ENCODE measurements around the gene LINGO1. TPM values are rescaled to one million over a fixed set of nuclear protein-coding genes. Genes with fewer than 3 reads are reported as not detected.

The LINGO1 gene
- total RNA-seq, 2 experiments from 2014 or later: not detected

- ATAC-seq: no peak
- ChIA-PET POLR2A (no interaction called here), CTCF (no interaction called here)
- Mint-ChIP-seq H3K36me3 (ENCODE audit: low read depth) (no peaks in the 10 kb centered on the region), H3K4me1 (no peaks in the 10 kb centered on the region), H3K9me3 (ENCODE audit: low read depth) (no peaks in the 10 kb centered on the region), H3K27ac (no peak overlapping the region), H3K27me3 (no peaks in the 10 kb centered on the region), H3K4me3 (no peak overlapping the region)
- intact Hi-C loops (cut with DNase I, micrococcal nuclease): no loop called here
- DNase-seq: no peak
These were observed 10.9 kb downstream of the LINGO1 start for GRCh38 chr15:77621847-77622208.

GRCh38 chr15:77620960-77621647 lies 11.6 kb downstream of the LINGO1 start:
- H3K9me3 Mint-ChIP-seq (ENCODE audit: low read depth): no peaks in the 10 kb centered on the region
- H3K36me3 Mint-ChIP-seq (ENCODE audit: low read depth): no peaks in the 10 kb centered on the region
- ATAC-seq (no peak), DNase-seq (no peak)
- POLR2A ChIA-PET: no interaction called here
- CTCF ChIA-PET: interaction anchor here (0.7 kb wide), 1 partner anchor 1413 kb away, joined by 3 read pairs; no protein-coding TSS in a partner anchor
- H3K27me3 Mint-ChIP-seq: no peaks in the 10 kb centered on the region
- no peak overlapping the region for H3K27ac Mint-ChIP-seq
- intact Hi-C loops (cut with DNase I, micrococcal nuclease): no loop called here
- H3K4me1 Mint-ChIP-seq: no peaks in the 10 kb centered on the region
- no peak overlapping the region for H3K4me3 Mint-ChIP-seq

GRCh38 chr15:77620297-77620696 lies 12.4 kb downstream of the LINGO1 start:
- CTCF ChIA-PET: no interaction called here
- intact Hi-C loops (cut with DNase I, micrococcal nuclease): no loop called here
- H3K4me3 Mint-ChIP-seq: no peak overlapping the region
- no peak for DNase-seq
- no peaks in the 10 kb centered on the region for H3K27me3 Mint-ChIP-seq
- POLR2A ChIA-PET: no interaction called here
- no peaks in the 10 kb centered on the region for H3K36me3 Mint-ChIP-seq (ENCODE audit: low read depth)
- no peak for ATAC-seq
- no peak overlapping the region for H3K27ac Mint-ChIP-seq
- no peaks in the 10 kb centered on the region for H3K4me1 Mint-ChIP-seq
- no peaks in the 10 kb centered on the region for H3K9me3 Mint-ChIP-seq (ENCODE audit: low read depth)

DNA sequence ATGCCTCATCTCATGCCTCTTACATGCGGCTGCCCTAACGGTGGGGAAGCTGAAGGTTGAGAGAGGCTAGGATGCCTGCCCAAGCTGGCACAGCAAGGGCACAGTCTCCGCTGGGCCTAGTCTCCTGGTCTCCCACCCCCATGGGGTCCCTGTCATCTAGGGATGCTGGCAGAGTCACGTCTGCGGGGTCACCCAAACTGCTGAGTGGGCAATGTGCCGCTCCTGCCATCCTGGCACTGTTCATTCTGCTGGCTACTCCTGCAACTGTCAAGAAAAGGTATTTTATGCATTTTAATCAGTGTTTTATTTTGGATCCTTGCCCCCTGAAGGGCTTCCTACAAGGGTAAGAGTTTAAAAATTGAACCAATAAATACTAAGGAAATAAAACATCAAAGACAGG lies 12.8 kb downstream of the LINGO1 start:
- ATAC-seq (no peak), DNase-seq (no peak)
- CTCF ChIA-PET: no interaction called here
- POLR2A ChIA-PET: no interaction called here
- Mint-ChIP-seq H3K36me3 (ENCODE audit: low read depth) (no peaks in the 10 kb centered on the region), H3K27me3 (no peaks in the 10 kb centered on the region), H3K4me3 (no peak overlapping the region), H3K4me1 (no peaks in the 10 kb centered on the region), H3K9me3 (ENCODE audit: low read depth) (no peaks in the 10 kb centered on the region), H3K27ac (no peak overlapping the region)
- intact Hi-C loops (cut with DNase I, micrococcal nuclease): no loop called here

DNA sequence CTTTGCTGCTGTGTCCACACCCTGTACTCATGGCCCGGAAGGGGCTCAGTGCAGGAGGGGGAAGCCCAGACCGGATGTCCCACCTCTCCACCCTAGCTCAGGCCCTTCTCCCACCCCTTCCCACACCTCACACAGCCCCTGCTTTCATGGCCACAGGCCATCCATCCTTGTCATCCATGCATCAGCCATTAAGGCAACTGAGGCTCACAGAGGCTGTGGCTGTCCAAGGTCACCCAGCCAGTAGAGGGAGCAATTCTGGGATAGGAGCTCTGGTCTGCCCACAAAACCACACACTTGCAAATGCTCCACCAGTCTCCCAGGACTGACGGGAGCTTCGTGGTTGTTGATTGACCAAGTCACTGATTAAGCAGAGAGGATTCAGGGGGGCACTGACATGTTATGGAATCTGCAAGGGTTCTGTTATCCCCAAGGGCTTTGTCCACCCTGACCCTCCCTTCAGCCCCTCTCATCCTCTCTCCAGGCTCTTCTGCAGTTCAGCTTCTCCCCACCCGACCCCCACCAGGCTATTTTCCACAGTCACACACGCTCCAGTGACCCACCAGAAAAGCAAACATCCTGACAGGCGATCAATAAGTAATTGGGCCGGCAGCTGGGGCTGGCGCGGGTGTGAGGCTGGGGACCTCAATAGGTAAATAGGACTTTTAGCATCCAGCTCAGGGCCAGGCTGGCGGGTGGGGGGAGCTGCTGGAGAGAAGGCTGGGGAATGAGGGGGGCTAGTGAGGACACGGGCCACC lies 15.1 kb downstream of the LINGO1 start:
- no peak overlapping the region for H3K4me3 Mint-ChIP-seq
- DNase-seq: peak; percentile 30
- H3K27ac Mint-ChIP-seq: no peak overlapping the region
- ATAC-seq: no peak
- H3K9me3 Mint-ChIP-seq (ENCODE audit: low read depth): no peaks in the 10 kb centered on the region
- CTCF ChIA-PET: interaction anchor here (0.7 to 1.0 kb wide), 2 partner anchors 26 to 39 kb away, joined by 3 to 4 read pairs; no protein-coding TSS in a partner anchor
- intact Hi-C loops (cut with DNase I, micrococcal nuclease): no loop called here
- H3K27me3 Mint-ChIP-seq: no peaks in the 10 kb centered on the region
- no peaks in the 10 kb centered on the region for H3K4me1 Mint-ChIP-seq
- POLR2A ChIA-PET: no interaction called here
- no peaks in the 10 kb centered on the region for H3K36me3 Mint-ChIP-seq (ENCODE audit: low read depth)

DNA sequence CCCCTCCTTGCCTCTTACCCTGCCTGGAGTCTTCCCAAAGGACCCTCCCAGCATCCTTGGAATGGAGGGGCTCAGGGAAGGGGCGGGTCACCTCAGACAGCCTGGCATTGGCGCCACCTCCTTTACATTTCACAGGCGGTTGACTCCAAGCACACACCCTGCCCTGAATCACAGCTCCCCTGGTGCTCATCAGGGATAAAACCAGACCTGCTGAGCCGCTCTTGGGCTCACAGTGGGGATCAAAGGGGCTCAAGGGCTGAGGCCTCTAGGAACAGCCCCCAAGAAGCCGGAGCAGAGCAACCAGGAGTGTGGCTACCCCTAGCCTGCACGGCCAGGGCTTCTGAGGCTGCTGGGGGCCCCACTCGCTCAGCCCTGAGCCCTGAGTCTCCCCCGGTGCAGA lies 16.6 kb downstream of the LINGO1 start:
- Mint-ChIP-seq H3K9me3 (ENCODE audit: low read depth) (no peaks in the 10 kb centered on the region), H3K27me3 (no peaks in the 10 kb centered on the region), H3K27ac (no peak overlapping the region), H3K4me3 (no peak overlapping the region), H3K36me3 (ENCODE audit: low read depth) (no peaks in the 10 kb centered on the region), H3K4me1 (no peaks in the 10 kb centered on the region)
- intact Hi-C loops (cut with DNase I, micrococcal nuclease): no loop called here
- ChIA-PET POLR2A (no interaction called here), CTCF (no interaction called here)
- DNase-seq (no peak), ATAC-seq (no peak)

DNA sequence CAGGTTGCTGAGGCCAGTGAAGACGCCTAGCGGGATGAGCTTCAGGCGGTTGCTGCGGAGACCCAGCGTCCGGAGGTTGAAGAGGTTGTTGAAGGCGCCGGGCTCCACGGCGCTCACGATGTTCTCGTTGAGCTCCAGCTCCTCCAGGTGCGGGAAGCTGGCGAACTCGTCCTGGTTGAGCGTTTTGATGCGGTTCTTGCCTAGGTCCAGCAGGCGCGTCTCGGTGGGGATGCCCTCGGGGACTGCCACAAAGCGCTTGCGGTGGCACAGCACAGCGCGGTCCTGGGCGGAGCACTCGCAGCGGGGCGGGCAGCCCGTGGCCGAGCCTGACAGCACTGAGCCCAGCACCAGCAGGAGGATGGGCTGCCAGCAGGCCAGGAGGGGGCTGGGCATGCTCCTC lies 17.2 kb downstream of the LINGO1 start:
- H3K4me1 Mint-ChIP-seq: no peaks in the 10 kb centered on the region
- ATAC-seq: no peak
- CTCF ChIA-PET: no interaction called here
- no peaks in the 10 kb centered on the region for H3K36me3 Mint-ChIP-seq (ENCODE audit: low read depth)
- no peak overlapping the region for H3K4me3 Mint-ChIP-seq
- intact Hi-C loops (cut with DNase I, micrococcal nuclease): no loop called here
- H3K27ac Mint-ChIP-seq: no peak overlapping the region
- POLR2A ChIA-PET: no interaction called here
- no peaks in the 10 kb centered on the region for H3K27me3 Mint-ChIP-seq
- DNase-seq: no peak
- no peaks in the 10 kb centered on the region for H3K9me3 Mint-ChIP-seq (ENCODE audit: low read depth)

- Mint-ChIP-seq H3K27me3 (no peaks in the 10 kb centered on the region), H3K36me3 (ENCODE audit: low read depth) (no peaks in the 10 kb centered on the region), H3K27ac (no peak overlapping the region), H3K9me3 (ENCODE audit: low read depth) (no peaks in the 10 kb centered on the region), H3K4me3 (no peak overlapping the region), H3K4me1 (no peaks in the 10 kb centered on the region)
- intact Hi-C loops (cut with DNase I, micrococcal nuclease): no loop called here
- no peak for ATAC-seq
- ChIA-PET CTCF (no interaction called here), POLR2A (no interaction called here)
- no peak for DNase-seq
These were observed 18.4 kb downstream of the LINGO1 start for GRCh38 chr15:77614251-77614806.

DNA sequence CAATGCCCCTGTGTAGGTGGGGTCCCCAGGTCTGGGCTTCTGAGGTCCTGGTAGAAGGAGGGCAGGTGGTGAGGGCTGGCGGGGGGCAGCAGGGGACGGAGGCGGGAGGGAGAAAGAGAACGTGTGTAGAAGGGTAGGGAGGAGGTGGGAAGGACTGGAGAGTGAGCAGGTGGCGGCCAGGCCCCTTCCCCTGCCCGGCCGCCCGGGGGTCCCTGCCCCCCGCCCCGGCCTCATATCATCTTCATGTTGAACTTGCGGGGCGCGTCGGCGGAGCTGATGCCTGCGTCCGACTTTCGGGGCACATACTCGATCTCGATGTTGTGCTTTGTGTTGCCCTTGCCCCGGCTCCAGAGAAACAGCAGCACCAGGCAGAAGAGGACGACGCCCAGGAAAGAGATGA lies 18.9 kb downstream of the LINGO1 start:
- ChIA-PET POLR2A (no interaction called here), CTCF (no interaction called here)
- H3K36me3 Mint-ChIP-seq (ENCODE audit: low read depth): no peaks in the 10 kb centered on the region
- intact Hi-C loops (cut with DNase I, micrococcal nuclease): no loop called here
- H3K4me3 Mint-ChIP-seq: no peak overlapping the region
- ATAC-seq (no peak), DNase-seq (no peak)
- H3K27me3 Mint-ChIP-seq: no peaks in the 10 kb centered on the region
- H3K27ac Mint-ChIP-seq: no peak overlapping the region
- no peaks in the 10 kb centered on the region for H3K9me3 Mint-ChIP-seq (ENCODE audit: low read depth)
- no peaks in the 10 kb centered on the region for H3K4me1 Mint-ChIP-seq

- DNase-seq (no peak), ATAC-seq (no peak)
- H3K27me3 Mint-ChIP-seq: no peaks in the 10 kb centered on the region
- no peaks in the 10 kb centered on the region for H3K36me3 Mint-ChIP-seq (ENCODE audit: low read depth)
- H3K9me3 Mint-ChIP-seq (ENCODE audit: low read depth): no peaks in the 10 kb centered on the region
- POLR2A ChIA-PET: no interaction called here
- intact Hi-C loops (cut with DNase I, micrococcal nuclease): no loop called here
- H3K4me3 Mint-ChIP-seq: no peak overlapping the region
- CTCF ChIA-PET: no interaction called here
- no peak overlapping the region for H3K27ac Mint-ChIP-seq
- H3K4me1 Mint-ChIP-seq: no peaks in the 10 kb centered on the region
These were observed 19.6 kb downstream of the LINGO1 start for GRCh38 chr15:77612958-77613601.

GRCh38 chr15:77611767-77612166 lies 20.9 kb downstream of the LINGO1 start:
- no peaks in the 10 kb centered on the region for H3K9me3 Mint-ChIP-seq (ENCODE audit: low read depth)
- H3K4me1 Mint-ChIP-seq: no peaks in the 10 kb centered on the region
- no peak overlapping the region for H3K27ac Mint-ChIP-seq
- no peaks in the 10 kb centered on the region for H3K36me3 Mint-ChIP-seq (ENCODE audit: low read depth)
- ATAC-seq (no peak), DNase-seq (no peak)
- H3K27me3 Mint-ChIP-seq: no peaks in the 10 kb centered on the region
- intact Hi-C loops (cut with DNase I, micrococcal nuclease): no loop called here
- ChIA-PET CTCF (interaction anchor here (1.2 kb wide), 1 partner anchor 22 kb away, joined by 4 read pairs; no protein-coding TSS in a partner anchor), POLR2A (no interaction called here)
- H3K4me3 Mint-ChIP-seq: no peak overlapping the region

- DNase-seq (no peak), ATAC-seq (no peak)
- H3K4me1 Mint-ChIP-seq: no peaks in the 10 kb centered on the region
- no peaks in the 10 kb centered on the region for H3K27me3 Mint-ChIP-seq
- ChIA-PET POLR2A (no interaction called here), CTCF (no interaction called here)
- H3K9me3 Mint-ChIP-seq (ENCODE audit: low read depth): no peaks in the 10 kb centered on the region
- no peak overlapping the region for H3K4me3 Mint-ChIP-seq
- no peaks in the 10 kb centered on the region for H3K36me3 Mint-ChIP-seq (ENCODE audit: low read depth)
- H3K27ac Mint-ChIP-seq: no peak overlapping the region
- intact Hi-C loops (cut with DNase I, micrococcal nuclease): no loop called here
These were observed 22.0 kb downstream of the LINGO1 start for GRCh38 chr15:77610731-77611130.

All from activated CD4-positive, alpha-beta T cell treated with anti-CD3 and anti-CD28 coated beads for 36 hours (primary cell).